Psoas muscle (tissue), 8 donors: ENCODE results near the gene JUP. TPM values are rescaled to one million over a fixed set of nuclear protein-coding genes. Genes with fewer than 3 reads are reported as not detected.

ENCODE experiments used
- ATAC-seq, 4 donors: fragments of 200-7000 bp; cut with Tn5 transposase; one replicate each; pipeline ENCODE4 v1.9.1; 2020; ENCODE audit warnings: moderate library complexity in 3 of 4, mild to moderate bottlenecking in 2 of 4
- DNase-seq, 2 donors: peaks; one replicate each; pipeline ENCODE4 v3.0.0-alpha.2; 2020
- H3K27ac ChIP-seq: fragments of 200-600 bp; one replicate; pipeline ENCODE4 v1.8.0; 2022
- H3K27me3 ChIP-seq, 3 donors: fragments of 200-600 bp in 1 of 3; one replicate each; pipeline versions ENCODE4 v1.6.1 to v1.8.0; 2013 to 2022; ENCODE audit warnings: low read length in 2 of 3, mild to moderate bottlenecking in 2 of 3, moderate library complexity in 1 of 3; ENCODE audit not compliant: insufficient read depth in 3 of 3
- H3K36me3 ChIP-seq, 2 donors: fragments of 200-600 bp in 1 of 2; one replicate each; pipeline versions ENCODE4 v1.6.1 to v1.8.0; 2013 to 2022; ENCODE audit warnings: low read depth in 1 of 2, mild to moderate bottlenecking in 1 of 2, moderate library complexity in 1 of 2; ENCODE audit not compliant: insufficient read depth in 1 of 2
- H3K4me1 ChIP-seq: fragments of 200-600 bp; one replicate; pipeline ENCODE4 v1.8.0; 2022
- H3K4me3 ChIP-seq: fragments of 200-600 bp; one replicate; pipeline ENCODE4 v1.8.0; 2022; ENCODE audit warnings: mild to moderate bottlenecking
- H3K9me3 ChIP-seq: fragments of 200-600 bp; one replicate; pipeline ENCODE4 v1.8.0; 2022
- WGBS, 3 donors: extraction: QIAGEN DNeasy Blood & Tissue Kit; methylation state at CpG; one replicate each; pipeline versions ENCODE4 v1.1.6 to v1.1.7; 2013; 5-methylcytosine and 5-hydroxymethylcytosine counted together
- intact Hi-C, 2 donors: fragments of 100-400 bp; cut with DNase I; formaldehyde crosslinking; loops; one replicate each; pipeline versions ENCODE4 v1.11.0 to v1.14.2; 2022
- polyA plus RNA-seq, 3 donors: library from polyadenylated mRNA; stranded (reverse); fragments of 200-250 nt; gene quantifications; one replicate each; pipeline ENCODE4 v1.2.3, GENCODE V29; 2013
- total RNA-seq, 4 donors: library from RNA; stranded (reverse); fragmentation: NEBNext Ultra II Directional in 2 of 4; extraction: Animal tissue kit (Norgen Biotek cat#: 25700) in 2 of 4; gene quantifications; one replicate each; pipeline versions ENCODE4 v1.2.1 to v1.2.4, GENCODE V29; 2021 to 2023
- TF ChIP-seq, protein P1 (sequence below): fragments of 200-600 bp; IDR thresholded peaks from one replicate; pipeline ENCODE4 v1.8.0; 2022; ENCODE audit warnings: antibody characterized with exemption
- donor health status: healthy with polysubstance abuse.
- donor health status: DM: no; HTN: no; CAD: no; lungs with moderate emphysema.
- donor health status: Bipolar disorder and iron deficiency.
- donor health status: healthy.
- donor health status: DM: yes; HTN: yes; CAD: no.
- donor health status: DM: no; HTN: no; CAD: no.
- donor health status: DM: no; HTN: no; CAD: no.
- donor health status: DM: yes; HTN: yes; CAD: no.

JUP gene
- total and polyA plus RNA-seq, 7 donors, result 9.4 to 55.0 (median 30.3) TPM

DNA sequence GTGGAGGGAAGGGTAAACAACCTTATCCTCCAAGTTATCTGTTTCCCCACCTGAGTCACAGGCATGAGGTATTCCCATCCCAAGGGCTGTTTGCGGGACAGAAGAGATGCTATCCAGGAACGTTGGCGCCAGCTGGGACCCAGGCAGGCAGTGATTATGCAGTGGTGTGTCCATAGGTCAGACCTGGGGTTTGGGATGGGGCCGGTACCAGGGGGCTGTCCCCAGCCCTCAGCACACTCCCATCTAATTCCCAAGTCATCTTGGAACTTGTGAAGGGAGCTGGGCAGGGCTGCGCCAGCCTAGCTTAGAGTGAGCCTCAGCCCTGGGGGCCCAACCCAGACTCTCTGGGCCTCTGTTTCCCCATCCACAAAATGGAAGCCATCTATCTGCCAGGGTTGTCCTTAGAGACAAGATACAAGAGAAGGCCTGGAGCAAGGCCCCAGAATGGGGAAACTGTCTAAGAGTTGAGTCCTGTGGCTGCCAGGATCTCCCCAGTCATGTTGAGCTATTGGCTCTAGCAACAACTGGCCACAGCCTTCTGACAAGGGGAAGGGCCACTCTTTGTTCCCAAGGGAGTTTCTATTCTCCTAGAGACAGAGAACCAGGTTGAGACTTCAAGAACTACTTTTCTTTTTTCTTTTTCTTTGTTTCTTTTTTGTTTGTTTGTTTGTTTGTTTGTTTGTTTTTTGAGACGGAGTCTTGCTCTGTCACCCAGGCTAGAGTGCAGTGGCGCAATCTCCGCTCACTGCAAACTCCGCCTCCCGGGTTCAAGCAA, 9.8 kb upstream of the JUP start:
- TF ChIP-seq, protein P1, sequence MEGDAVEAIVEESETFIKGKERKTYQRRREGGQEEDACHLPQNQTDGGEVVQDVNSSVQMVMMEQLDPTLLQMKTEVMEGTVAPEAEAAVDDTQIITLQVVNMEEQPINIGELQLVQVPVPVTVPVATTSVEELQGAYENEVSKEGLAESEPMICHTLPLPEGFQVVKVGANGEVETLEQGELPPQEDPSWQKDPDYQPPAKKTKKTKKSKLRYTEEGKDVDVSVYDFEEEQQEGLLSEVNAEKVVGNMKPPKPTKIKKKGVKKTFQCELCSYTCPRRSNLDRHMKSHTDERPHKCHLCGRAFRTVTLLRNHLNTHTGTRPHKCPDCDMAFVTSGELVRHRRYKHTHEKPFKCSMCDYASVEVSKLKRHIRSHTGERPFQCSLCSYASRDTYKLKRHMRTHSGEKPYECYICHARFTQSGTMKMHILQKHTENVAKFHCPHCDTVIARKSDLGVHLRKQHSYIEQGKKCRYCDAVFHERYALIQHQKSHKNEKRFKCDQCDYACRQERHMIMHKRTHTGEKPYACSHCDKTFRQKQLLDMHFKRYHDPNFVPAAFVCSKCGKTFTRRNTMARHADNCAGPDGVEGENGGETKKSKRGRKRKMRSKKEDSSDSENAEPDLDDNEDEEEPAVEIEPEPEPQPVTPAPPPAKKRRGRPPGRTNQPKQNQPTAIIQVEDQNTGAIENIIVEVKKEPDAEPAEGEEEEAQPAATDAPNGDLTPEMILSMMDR, result no peak
- DNase-seq (no peak), ATAC-seq (no peak)
- Histone ChIP-seq H3K4me1 (peaks cover 4% of the 10 kb centered on the region), H3K27ac (no peak overlapping the region), H3K27me3 (no peaks in the 10 kb centered on the region), H3K4me3 (no peak overlapping the region), H3K9me3 (no peaks in the 10 kb centered on the region), H3K36me3 (no peaks in the 10 kb centered on the region)
- WGBS, 3 donors, result 91 to 96% (median 96%) methylated on average over 10 of the region's 10 CpGs
- intact Hi-C loops, result no loop called here

DNA sequence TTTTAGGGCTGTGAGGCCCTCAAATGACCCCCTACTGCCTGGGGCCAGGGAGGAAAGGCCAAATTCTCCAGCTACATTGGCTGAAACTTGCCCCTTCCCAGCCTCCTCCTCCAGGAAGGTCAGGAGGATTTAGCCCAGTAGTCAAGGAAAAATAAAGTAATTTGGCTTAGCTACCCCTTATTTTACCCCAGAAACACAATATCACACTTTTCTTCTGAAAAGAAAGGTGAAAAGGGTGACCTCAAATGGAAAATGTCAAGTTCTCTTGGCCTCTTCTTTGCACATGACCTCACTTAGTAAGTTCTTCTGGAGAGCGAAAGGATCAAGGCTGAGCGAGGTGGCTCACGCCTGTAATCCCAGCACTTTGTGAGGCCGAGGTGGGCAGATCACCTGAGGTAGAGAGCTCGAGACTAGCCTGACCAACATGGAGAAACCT, 8.0 kb upstream of the JUP start:
- no peaks in the 10 kb centered on the region for H3K4me1 ChIP-seq
- DNase-seq (no peak), ATAC-seq (no peak)
- TF ChIP-seq, protein P1, result no peak
- no peaks in the 10 kb centered on the region for H3K27me3 ChIP-seq
- H3K36me3 ChIP-seq, result no peaks in the 10 kb centered on the region
- intact Hi-C loops, result no loop called here
- H3K4me3 ChIP-seq, result no peak overlapping the region
- 96 to 99% (median 98%) methylated on average over 5 of the region's 5 CpGs for WGBS, 3 donors
- H3K9me3 ChIP-seq, result no peaks in the 10 kb centered on the region
- H3K27ac ChIP-seq, result no peak overlapping the region

DNA sequence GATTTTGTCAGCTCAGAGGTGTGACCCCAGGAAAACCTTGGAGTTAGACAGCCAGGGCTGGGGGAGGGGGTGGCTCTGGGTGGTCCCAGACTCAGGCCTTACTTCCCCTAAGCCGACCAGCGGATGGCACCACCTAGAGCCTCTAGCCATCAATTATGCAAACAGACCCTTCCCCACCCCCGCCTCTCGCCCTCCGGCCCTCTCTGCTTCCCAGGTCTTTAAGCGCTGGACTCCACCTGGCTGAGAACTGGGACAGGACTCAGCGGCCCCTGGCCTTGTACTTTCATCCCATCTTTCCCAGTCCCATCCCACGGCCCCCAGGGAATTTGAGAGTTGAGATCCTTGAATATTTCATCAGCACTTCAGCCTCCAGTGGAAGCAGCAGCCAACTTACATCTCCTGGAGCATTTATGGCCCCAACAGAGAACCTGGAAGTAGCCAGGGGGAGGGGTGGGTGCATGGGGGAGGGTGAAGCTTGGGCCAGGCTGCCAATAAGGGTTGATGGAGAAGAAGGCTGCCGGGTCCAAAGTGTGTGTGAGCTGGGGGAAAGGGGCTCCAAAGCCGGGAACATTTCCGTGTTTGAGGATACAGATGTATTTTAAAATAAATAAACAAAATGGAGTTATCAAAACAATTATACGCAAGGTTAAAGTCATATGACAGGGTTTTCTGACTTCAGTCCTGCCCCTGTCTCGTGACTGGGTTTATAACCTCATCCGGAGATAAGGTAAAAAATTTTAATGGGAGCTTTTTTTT, 7.5 kb upstream of the JUP start:
- DNase-seq (no peak), ATAC-seq (no peak)
- Histone ChIP-seq H3K4me3 (no peak overlapping the region), H3K4me1 (no peaks in the 10 kb centered on the region), H3K27ac (no peak overlapping the region), H3K27me3 (no peaks in the 10 kb centered on the region), H3K9me3 (no peaks in the 10 kb centered on the region), H3K36me3 (no peaks in the 10 kb centered on the region)
- TF ChIP-seq, protein P1, result no peak
- WGBS, 3 donors, result 81 to 86% (median 82%) methylated on average over 14 of the region's 14 CpGs
- intact Hi-C loops, result no loop called here

DNA sequence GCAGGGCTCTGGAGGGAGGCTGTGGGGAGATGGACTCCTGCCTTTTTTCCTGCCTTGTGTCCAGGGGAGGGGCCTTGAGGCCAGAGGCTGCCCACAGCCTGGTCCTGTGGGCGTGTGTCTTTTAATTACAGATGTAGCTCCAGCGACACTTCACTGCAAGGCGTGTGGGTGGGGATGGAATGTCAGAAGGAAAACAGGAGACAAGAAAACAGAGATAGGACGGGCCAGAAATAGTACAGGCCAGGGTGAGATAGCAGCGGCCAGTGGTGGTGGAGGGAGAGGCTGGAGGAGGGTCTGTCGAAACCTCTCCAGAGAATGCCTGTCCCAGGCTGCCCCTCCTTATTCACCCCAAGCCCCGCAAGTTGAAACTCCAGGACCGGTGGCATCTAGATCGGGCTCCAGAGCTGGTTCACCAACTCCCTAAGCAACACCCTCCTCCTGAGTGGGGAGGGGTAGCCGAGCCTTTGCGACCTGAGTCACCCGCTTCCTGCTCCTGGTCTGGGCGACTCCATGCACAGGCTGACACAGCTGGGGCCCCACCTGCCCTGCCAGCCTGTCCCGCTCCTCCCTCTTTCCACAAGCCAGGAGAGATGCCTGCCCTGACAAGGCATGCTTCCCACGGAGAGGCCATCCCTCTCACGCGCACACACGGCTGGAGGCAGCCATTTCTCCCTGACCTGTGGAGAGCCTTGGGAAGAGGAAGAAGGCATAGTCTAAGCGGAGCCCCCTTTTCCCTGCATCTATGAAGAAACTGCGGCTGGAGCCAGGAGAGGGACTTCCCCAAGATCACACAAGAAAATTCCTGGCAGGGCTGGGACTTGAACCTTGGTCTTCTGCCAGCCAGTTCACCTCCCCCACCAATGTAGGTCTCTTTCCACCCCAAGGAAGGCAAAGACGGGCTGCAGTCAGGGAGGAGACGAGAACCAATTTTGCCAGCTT, 6.6 kb upstream of the JUP start:
- Histone ChIP-seq H3K4me1 (no peaks in the 10 kb centered on the region), H3K4me3 (no peak overlapping the region), H3K36me3 (no peaks in the 10 kb centered on the region), H3K27me3 (no peaks in the 10 kb centered on the region), H3K9me3 (no peaks in the 10 kb centered on the region), H3K27ac (no peak overlapping the region)
- no peak for DNase-seq
- TF ChIP-seq, protein P1, result no peak
- intact Hi-C loops, result no loop called here
- ATAC-seq, result peak; percentile 24 to 60 (median 43)
- 50 to 57% (median 51%) methylated on average over 19 to 22 of the region's 22 CpGs for WGBS, 3 donors
